CD1c-positive myeloid dendritic cell (primary cell): ENCODE results near the gene EYS.

Experiments used
- DNase-seq: peaks from one replicate; pipeline ENCODE4 v3.0.0-alpha.2; 2016; ENCODE audit errors: extremely low spot score

The EYS gene

DNA sequence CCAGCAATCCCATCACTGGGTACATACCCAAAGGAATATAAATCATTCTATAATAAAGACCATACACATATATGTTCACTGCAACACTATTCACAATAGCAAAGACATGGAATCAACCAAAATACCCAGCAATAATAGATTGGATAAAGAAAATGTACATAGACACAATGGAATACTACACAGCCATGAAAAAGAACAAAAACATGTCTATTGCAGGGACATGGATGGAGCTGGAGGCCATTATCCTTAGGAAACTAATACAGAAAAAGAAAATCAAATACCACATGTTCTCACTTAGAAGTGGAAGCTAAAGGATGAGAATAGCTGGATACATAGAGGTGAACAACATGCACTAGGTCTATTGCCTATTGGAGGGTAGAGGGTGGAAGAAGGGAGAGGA lies 1396.8 kb downstream of the EYS start:
- no peak for DNase-seq

DNA sequence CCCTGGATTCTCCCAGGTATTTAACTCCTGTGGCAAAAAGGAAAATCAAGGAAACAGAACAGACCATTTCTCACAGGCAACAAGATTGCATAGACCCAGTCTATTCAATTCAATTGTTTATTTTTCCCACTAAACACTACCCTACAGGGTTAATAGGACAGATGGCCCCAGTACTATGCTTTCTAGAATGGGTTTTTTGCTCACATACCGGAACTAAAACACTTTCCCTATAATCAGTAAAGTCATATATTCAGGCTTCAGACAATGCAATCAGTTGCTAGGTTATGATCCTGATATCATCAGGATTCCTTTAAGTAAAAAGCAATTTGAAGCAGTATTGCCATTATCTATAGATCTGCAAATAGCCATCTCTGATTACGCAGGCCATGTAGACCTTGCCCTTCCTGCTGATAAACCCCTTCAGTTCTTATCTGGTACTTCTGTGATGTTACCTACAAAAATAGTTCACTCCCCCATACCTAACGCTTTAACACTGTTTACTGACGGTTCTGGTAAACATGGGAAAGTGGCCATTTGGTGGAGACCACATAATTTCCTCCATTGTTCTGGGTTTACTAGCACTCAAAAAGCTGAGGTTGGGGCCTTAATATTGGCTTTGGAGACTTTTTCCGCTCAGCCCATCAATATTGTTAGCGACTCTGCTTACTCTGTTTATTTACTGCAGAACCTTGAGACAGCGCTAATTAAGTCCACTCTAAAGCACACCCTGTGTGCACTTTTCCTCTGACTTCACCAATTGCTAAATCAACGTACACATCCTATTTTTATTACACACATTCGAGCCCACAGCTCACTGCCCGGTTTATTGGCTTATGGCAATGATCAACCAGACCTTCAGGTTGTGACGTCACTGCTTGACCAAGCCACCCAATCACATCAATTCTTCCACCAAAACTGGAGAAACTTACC lies 1405.5 kb downstream of the EYS start:
- DNase-seq: no peak

GRCh38 chr6:64299176-64299575 lies 1407.8 kb downstream of the EYS start:
- DNase-seq: no peak

DNA sequence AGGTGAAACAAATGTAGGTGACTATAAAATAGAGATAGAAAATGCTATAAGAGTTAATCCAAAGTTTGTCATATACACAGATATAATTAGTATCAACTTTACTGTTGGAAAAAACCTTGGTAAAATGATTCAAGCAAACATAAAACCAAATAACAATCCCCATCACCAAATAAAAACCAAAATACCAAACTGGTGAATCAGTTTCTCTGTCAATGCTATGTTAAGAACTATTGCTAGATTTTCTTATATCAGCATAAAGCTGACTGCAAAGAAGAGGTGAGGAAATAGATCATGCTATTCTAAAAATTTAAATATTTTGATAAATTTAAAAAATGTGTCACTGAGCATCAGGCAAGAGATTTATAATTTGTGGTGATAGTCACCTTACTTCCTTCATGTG lies 1413.0 kb downstream of the EYS start:
- DNase-seq: no peak

DNA sequence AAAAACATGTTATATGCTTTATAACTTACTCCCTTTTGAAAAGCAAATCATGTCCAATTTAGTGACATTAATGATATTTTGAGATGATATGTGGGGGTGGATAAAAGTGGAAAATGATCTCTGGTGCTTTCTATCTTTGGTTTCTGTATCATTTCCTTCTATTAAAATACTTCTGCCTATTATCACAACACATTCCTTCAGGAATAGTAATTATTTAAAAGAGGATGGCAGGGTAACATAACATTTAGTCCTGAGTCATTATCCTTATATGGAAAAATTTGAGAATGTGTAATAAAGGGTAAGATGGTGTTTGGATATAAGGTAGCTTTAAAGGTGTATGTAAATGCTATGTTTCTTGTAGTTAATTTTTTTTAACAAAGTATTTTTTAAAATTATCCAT lies 1413.7 kb downstream of the EYS start:
- DNase-seq: no peak

DNA sequence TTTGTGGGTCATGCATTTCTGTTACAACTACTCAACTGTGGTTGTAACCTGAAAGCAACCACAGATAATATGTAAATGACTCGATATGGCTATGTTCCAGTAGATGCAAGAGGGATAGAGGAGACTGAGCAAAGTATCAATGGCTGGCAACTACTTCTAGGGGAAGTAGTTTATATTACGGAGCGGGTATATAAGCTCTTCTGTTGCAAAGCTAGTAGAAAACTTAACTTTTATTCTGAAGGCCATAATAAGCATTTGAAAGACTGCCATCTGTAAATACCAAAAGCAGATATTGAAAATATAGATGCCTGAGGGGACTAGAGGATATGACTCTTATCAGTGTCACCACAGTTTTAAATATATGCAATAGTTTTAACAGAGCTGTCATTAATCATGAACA lies 1416.2 kb downstream of the EYS start:
- no peak for DNase-seq

- DNase-seq: no peak
Measured at GRCh38 chr6:64289931-64290330, 1417.1 kb downstream of the EYS start.

DNA sequence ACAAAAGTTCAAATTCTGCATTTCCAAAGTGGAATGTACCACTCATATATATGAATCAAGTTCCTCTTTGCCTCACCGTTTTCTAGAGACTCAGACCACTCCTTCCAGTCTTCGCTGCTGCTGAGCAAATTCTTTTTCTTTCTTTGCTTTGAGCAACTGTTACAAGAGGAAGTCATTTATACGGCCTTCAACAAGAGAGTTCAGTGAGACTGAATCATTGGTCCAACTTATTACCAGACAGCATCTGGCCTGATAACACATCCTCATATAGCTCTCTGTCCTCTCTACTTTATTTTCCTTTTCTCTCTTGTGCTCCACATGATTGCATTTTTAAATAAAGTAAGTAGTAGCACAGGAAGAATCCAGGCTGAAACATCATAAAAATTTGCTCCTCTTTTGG lies 1418.7 kb downstream of the EYS start:
- no peak for DNase-seq

DNA sequence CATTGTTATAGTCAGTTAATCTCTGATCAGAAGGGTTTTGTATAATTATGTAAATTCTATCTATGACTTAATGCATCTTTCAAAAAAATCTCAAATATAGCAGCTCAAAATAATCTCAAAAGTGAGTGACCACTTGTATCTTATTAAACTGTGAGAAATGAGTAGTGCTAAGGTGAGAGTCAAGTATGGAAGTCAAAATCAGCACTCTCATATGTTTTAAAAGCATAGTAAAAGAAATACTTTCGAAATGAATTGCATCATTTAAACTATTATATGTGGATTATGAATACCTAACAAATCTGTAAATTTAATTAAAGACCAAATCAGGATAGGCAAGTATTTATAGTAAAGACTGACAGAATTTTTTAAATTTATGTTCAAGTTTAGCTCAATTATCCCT lies 1425.9 kb downstream of the EYS start:
- no peak for DNase-seq

- no peak for DNase-seq
Measured at GRCh38 chr6:64280569-64280968, 1426.5 kb downstream of the EYS start.

- DNase-seq: no peak
Measured at GRCh38 chr6:64270083-64270482, 1436.9 kb downstream of the EYS start.

DNA sequence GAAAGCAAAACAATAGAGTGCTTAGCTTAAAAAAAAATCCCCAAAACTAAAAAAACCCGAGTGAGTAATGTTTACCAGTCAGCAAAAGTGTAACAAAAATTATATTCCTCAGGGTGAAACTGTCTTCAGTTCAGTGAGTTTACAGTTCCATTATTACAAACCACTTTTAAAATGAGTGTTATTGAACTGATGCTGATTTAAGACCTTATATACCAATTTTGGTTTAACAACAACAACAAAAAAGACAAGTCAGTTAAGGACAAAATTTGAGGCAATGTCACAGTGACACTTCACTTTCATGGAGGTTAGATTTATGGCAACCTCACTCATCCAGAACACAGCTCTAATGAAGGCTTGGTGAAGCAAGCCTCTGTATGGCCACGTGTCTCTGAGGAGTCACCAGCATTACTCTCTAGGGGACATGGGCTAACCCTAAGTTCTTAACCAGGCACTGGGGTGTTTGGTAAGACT lies 1440.6 kb downstream of the EYS start:
- no peak for DNase-seq

DNA sequence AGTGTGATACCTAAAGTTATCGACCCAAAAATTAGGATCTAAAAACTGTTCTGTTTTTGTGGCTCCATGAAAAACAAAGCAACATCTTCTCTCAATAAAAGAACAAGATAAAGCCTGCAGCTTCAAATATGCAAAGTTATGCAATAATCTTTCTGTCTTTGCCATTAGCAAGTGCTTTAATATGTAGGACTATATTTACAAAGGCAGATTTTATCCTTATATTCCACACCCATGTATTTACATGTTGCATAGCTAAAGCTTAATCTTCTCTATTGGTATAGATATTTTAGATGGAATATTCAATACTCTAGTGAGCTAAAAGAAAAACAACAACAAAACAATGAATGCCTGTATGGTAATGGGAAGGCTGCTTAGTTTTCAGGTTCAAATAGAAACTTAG lies 1443.2 kb downstream of the EYS start:
- DNase-seq: no peak

DNA sequence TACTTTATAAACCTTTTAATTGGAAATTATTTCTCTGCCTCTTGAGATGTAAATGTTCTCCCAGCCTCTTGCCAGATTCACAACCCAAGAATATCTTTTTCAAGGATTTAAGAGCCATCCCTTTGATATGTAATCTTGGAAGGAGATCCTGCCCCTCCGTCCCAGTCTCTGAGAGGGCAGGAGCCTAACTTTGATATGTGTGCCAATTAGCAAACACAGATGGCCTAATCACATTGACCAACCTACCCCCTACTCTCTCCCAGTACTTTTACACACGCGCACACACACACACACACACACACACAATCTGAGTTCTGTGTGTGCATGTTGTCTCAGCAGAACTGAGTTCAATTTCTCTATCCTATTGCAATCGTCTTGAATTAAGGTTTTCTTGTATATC lies 1447.7 kb downstream of the EYS start:
- DNase-seq: no peak

GRCh38 chr6:64258752-64259151 lies 1448.3 kb downstream of the EYS start:
- DNase-seq: no peak

- no peak for DNase-seq
Measured at GRCh38 chr6:64258302-64258701, 1448.7 kb downstream of the EYS start.

- DNase-seq: no peak
Measured at GRCh38 chr6:64257586-64257985, 1449.4 kb downstream of the EYS start.

DNA sequence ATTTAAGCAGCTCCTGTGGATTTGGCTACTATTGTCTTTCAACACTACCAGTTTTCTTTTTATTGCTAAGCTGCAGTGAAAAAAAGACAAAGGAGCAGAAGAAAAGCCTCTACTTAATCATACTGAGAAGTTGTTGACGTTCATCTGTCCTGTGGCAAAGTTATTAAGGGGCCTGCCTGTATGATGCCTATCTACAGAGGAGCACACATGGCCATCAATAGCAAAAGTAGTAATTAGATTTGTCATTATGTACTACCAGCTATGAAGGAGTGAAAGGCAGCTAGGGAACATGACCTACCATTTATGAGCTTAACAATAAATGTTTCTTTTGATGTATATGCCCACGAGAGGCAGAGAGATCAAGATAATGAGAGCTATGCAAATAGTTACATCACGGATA lies 1450.5 kb downstream of the EYS start:
- DNase-seq: no peak

GRCh38 chr6:64255000-64255399 lies 1452.0 kb downstream of the EYS start:
- DNase-seq: no peak

DNA sequence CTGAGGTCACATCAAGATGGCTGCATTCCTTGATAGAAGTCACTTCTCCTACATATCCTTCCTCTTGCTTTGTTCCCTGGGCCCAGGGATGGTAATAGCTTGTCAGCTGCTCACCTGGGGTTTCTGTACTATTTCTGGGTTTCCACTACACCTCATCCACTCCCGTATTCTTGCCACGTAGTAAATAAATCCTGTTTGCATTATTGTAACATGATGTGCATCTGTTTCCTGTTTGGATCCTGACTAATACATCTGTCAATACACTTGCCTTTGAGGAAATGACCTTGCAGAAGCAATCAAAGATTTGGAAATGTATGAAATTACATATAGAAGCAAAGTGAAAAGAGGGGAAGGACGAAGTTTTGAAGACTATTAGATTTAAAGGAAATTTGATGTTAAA lies 1452.5 kb downstream of the EYS start:
- DNase-seq: no peak

- no peak for DNase-seq
Measured at GRCh38 chr6:64252256-64252655, 1454.8 kb downstream of the EYS start.

GRCh38 chr6:64250126-64250525 lies 1456.9 kb downstream of the EYS start:
- DNase-seq: no peak

DNA sequence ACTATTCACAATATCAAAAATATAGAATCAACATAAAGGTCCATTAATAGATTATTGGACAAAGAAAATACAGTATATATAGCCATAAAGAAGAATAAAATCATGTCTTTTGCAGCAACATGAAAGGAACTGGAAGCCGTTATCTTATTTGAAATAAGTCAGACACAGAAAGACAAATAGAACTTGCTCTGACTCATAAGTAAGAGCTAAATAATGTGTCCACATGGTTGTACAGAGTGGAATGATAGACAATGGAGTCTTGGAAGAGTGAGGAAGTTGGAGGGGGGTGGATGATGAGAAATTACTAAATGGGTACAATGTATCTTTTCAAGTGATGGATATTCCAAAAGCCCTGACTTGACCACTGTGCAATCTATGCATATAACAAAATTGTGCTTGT lies 1457.9 kb downstream of the EYS start:
- no peak for DNase-seq

DNA sequence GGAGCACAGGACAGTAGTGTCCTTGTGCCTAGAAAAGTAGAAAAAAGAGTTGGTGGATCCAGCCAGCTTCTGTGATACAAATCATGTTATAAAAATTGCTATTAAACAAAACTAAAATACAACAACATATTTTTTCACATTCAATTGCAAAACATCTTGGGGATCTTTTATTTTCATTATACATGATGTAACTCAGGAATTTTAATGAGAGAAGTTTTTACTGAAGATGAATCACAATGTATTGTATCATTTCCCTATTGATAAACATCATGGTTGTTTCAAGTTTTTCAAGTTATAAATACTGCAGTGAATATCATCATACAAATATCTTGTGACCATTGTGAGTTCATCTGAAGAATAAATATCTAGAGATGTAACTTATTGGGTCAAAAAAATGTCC lies 1463.4 kb downstream of the EYS start:
- DNase-seq: no peak
